ENCODE measurements around the gene ANTXR2. TPM values are rescaled to one million over a fixed set of nuclear protein-coding genes. Genes with fewer than 3 reads are reported as not detected.

Gene ANTXR2
- total RNA-seq, 2 donors from 2014 or later, result 58.0 to 58.9 TPM

GRCh38 chr4:80017125-80017854 is 55.7 kb downstream of the ANTXR2 start:
- no peak for DNase-seq

GRCh38 chr4:80016506-80016905 is 56.5 kb downstream of the ANTXR2 start:
- no peak for ATAC-seq
- Mint-ChIP-seq H3K4me1 (peaks cover 3% of the 10 kb centered on the region), H3K4me3 (no peak overlapping the region), H3K36me3 (ENCODE audit: low read depth) (peaks cover 2% of the 10 kb centered on the region), H3K27me3 (no peaks in the 10 kb centered on the region), H3K27ac (no peak overlapping the region)
- no peaks in the 10 kb centered on the region for H3K9me3 ChIP-seq (ENCODE audit: control insufficient read depth, low read length, poor library complexity, severe bottlenecking)
- no peak for DNase-seq

More at GRCh38 chr4:80017125-80017854, 55.7 kb downstream of the ANTXR2 start:
- no peaks in the 10 kb centered on the region for H3K9me3 ChIP-seq (ENCODE audit: control insufficient read depth, low read length, poor library complexity, severe bottlenecking)
- Mint-ChIP-seq H3K27me3 (no peaks in the 10 kb centered on the region), H3K27ac (no peak overlapping the region), H3K36me3 (ENCODE audit: low read depth) (peaks cover 2% of the 10 kb centered on the region), H3K4me3 (no peak overlapping the region), H3K4me1 (peaks cover 6% of the 10 kb centered on the region)
- peak; percentile 58 for ATAC-seq

GRCh38 chr4:80015407-80016189 is 57.4 kb downstream of the ANTXR2 start:
- ATAC-seq, result no peak
- Mint-ChIP-seq H3K4me1 (peaks cover 7% of the 10 kb centered on the region), H3K27me3 (no peaks in the 10 kb centered on the region), H3K4me3 (no peak overlapping the region), H3K36me3 (ENCODE audit: low read depth) (peaks cover 4% of the 10 kb centered on the region), H3K27ac (no peak overlapping the region)
- DNase-seq, result no peak
- no peaks in the 10 kb centered on the region for H3K9me3 ChIP-seq (ENCODE audit: control insufficient read depth, low read length, poor library complexity, severe bottlenecking)

- no peaks in the 10 kb centered on the region for H3K9me3 ChIP-seq (ENCODE audit: control insufficient read depth, low read length, poor library complexity, severe bottlenecking)
- Mint-ChIP-seq H3K27me3 (no peaks in the 10 kb centered on the region), H3K36me3 (ENCODE audit: low read depth) (peaks cover 8% of the 10 kb centered on the region), H3K4me3 (no peak overlapping the region), H3K27ac (no peak overlapping the region), H3K4me1 (peaks cover 15% of the 10 kb centered on the region)
- no peak for ATAC-seq
- no peak for DNase-seq
Measured at GRCh38 chr4:80014531-80014930, 58.5 kb downstream of the ANTXR2 start.

GRCh38 chr4:80012291-80012690 is 60.7 kb downstream of the ANTXR2 start:
- ATAC-seq (no peak), DNase-seq (no peak)
- Mint-ChIP-seq H3K36me3 (ENCODE audit: low read depth) (peaks cover 9% of the 10 kb centered on the region), H3K27ac (no peak overlapping the region), H3K4me3 (no peak overlapping the region), H3K27me3 (no peaks in the 10 kb centered on the region), H3K4me1 (peaks cover 30% of the 10 kb centered on the region)
- H3K9me3 ChIP-seq (ENCODE audit: control insufficient read depth, low read length, poor library complexity, severe bottlenecking), result no peaks in the 10 kb centered on the region

- Mint-ChIP-seq H3K4me1 (peaks cover 34% of the 10 kb centered on the region), H3K4me3 (no peak overlapping the region), H3K36me3 (ENCODE audit: low read depth) (peaks cover 9% of the 10 kb centered on the region), H3K27me3 (no peaks in the 10 kb centered on the region), H3K27ac (peak overlapping the region; percentile 85)
- no peak for ATAC-seq
- no peak for DNase-seq
- H3K9me3 ChIP-seq (ENCODE audit: control insufficient read depth, low read length, poor library complexity, severe bottlenecking), result no peaks in the 10 kb centered on the region
Measured at GRCh38 chr4:80011636-80012236, 61.3 kb downstream of the ANTXR2 start.

GRCh38 chr4:80010316-80010715 is 62.7 kb downstream of the ANTXR2 start:
- H3K36me3 Mint-ChIP-seq (ENCODE audit: low read depth), result peaks cover 12% of the 10 kb centered on the region
- H3K9me3 ChIP-seq (ENCODE audit: control insufficient read depth, low read length, poor library complexity, severe bottlenecking), result no peaks in the 10 kb centered on the region
- no peak overlapping the region for H3K4me3 Mint-ChIP-seq
- no peaks in the 10 kb centered on the region for H3K27me3 Mint-ChIP-seq
- DNase-seq (no peak), ATAC-seq (no peak)
- H3K27ac Mint-ChIP-seq, result peak overlapping the region; percentile 19
- H3K4me1 Mint-ChIP-seq, result peaks cover 46% of the 10 kb centered on the region

GRCh38 chr4:80009806-80010205 is 63.2 kb downstream of the ANTXR2 start:
- no peak overlapping the region for H3K4me3 Mint-ChIP-seq
- peaks cover 46% of the 10 kb centered on the region for H3K4me1 Mint-ChIP-seq
- DNase-seq, result no peak
- H3K27ac Mint-ChIP-seq, result peak overlapping the region; percentile 93
- no peaks in the 10 kb centered on the region for H3K9me3 ChIP-seq (ENCODE audit: control insufficient read depth, low read length, poor library complexity, severe bottlenecking)
- ATAC-seq, result no peak
- peaks cover 13% of the 10 kb centered on the region for H3K36me3 Mint-ChIP-seq (ENCODE audit: low read depth)
- H3K27me3 Mint-ChIP-seq, result no peaks in the 10 kb centered on the region

- ATAC-seq (peak; percentile 26), DNase-seq (no peak)
- H3K27ac Mint-ChIP-seq, result peak overlapping the region; percentile 93
- H3K36me3 Mint-ChIP-seq (ENCODE audit: low read depth), result peaks cover 14% of the 10 kb centered on the region
- no peak overlapping the region for H3K4me3 Mint-ChIP-seq
- H3K4me1 Mint-ChIP-seq, result peaks cover 45% of the 10 kb centered on the region
- peaks cover 3% of the 10 kb centered on the region for H3K9me3 ChIP-seq (ENCODE audit: control insufficient read depth, low read length, poor library complexity, severe bottlenecking)
- no peaks in the 10 kb centered on the region for H3K27me3 Mint-ChIP-seq
Measured at GRCh38 chr4:80008971-80009370, 64.1 kb downstream of the ANTXR2 start.

- Mint-ChIP-seq H3K4me1 (peaks cover 44% of the 10 kb centered on the region), H3K4me3 (peak overlapping the region; percentile 76), H3K36me3 (ENCODE audit: low read depth) (peaks cover 13% of the 10 kb centered on the region), H3K27me3 (no peaks in the 10 kb centered on the region), H3K27ac (peak overlapping the region; percentile 93)
- DNase-seq (no peak), ATAC-seq (no peak)
- H3K9me3 ChIP-seq (ENCODE audit: control insufficient read depth, low read length, poor library complexity, severe bottlenecking), result peaks cover 3% of the 10 kb centered on the region
Measured at GRCh38 chr4:80008351-80008750, 64.7 kb downstream of the ANTXR2 start.

GRCh38 chr4:80007745-80008149 is 65.3 kb downstream of the ANTXR2 start:
- Mint-ChIP-seq H3K36me3 (ENCODE audit: low read depth) (peaks cover 13% of the 10 kb centered on the region), H3K27ac (peak overlapping the region; percentile 93), H3K4me3 (peak overlapping the region; percentile 76), H3K4me1 (peaks cover 44% of the 10 kb centered on the region), H3K27me3 (no peaks in the 10 kb centered on the region)
- peaks cover 3% of the 10 kb centered on the region for H3K9me3 ChIP-seq (ENCODE audit: control insufficient read depth, low read length, poor library complexity, severe bottlenecking)
- DNase-seq, result no peak
- ATAC-seq, result no peak

GRCh38 chr4:80006935-80007744 is 65.9 kb downstream of the ANTXR2 start:
- Mint-ChIP-seq H3K36me3 (ENCODE audit: low read depth) (peaks cover 13% of the 10 kb centered on the region), H3K4me3 (peak overlapping the region; percentile 76), H3K27ac (peak overlapping the region; percentile 93), H3K27me3 (no peaks in the 10 kb centered on the region), H3K4me1 (peaks cover 44% of the 10 kb centered on the region)
- ATAC-seq, result peak; percentile 88
- peaks cover 3% of the 10 kb centered on the region for H3K9me3 ChIP-seq (ENCODE audit: control insufficient read depth, low read length, poor library complexity, severe bottlenecking)
- no peak for DNase-seq

GRCh38 chr4:80005863-80006262 is 67.2 kb downstream of the ANTXR2 start:
- peak overlapping the region; percentile 93 for H3K27ac Mint-ChIP-seq
- H3K4me3 Mint-ChIP-seq, result no peak overlapping the region
- DNase-seq, result no peak
- no peak for ATAC-seq
- peaks cover 3% of the 10 kb centered on the region for H3K9me3 ChIP-seq (ENCODE audit: control insufficient read depth, low read length, poor library complexity, severe bottlenecking)
- H3K27me3 Mint-ChIP-seq, result no peaks in the 10 kb centered on the region
- H3K4me1 Mint-ChIP-seq, result peaks cover 43% of the 10 kb centered on the region
- peaks cover 11% of the 10 kb centered on the region for H3K36me3 Mint-ChIP-seq (ENCODE audit: low read depth)
